Mucosa of descending colon (tissue), 3 donors: Measurements from ENCODE around the gene NPAS1. TPM values are rescaled to one million over a fixed set of nuclear protein-coding genes. Genes with fewer than 3 reads are reported as not detected.

Experiments used
- ATAC-seq: fragments of 200-7000 bp; cut with Tn5 transposase; one replicate; pipeline ENCODE4 v1.9.1; 2020; ENCODE audit warnings: mild to moderate bottlenecking, moderate library complexity
- DNase-seq, 3 donors: peaks; one replicate each; pipeline ENCODE4 v3.0.0-alpha.2; 2020
- H3K36me3 ChIP-seq: fragments of 200-600 bp; one replicate; pipeline ENCODE4 v1.8.0; 2021; ENCODE audit warnings: low read depth, mild to moderate bottlenecking
- H3K4me1 ChIP-seq: fragments of 200-600 bp; one replicate; pipeline ENCODE4 v1.8.0; 2021; ENCODE audit warnings: low read depth, mild to moderate bottlenecking
- H3K4me3 ChIP-seq: fragments of 200-600 bp; one replicate; pipeline ENCODE4 v1.8.0; 2021; ENCODE audit warnings: mild to moderate bottlenecking
- H3K9me3 ChIP-seq: fragments of 200-600 bp; one replicate; pipeline ENCODE4 v1.8.0; 2021; ENCODE audit warnings: mild to moderate bottlenecking
- intact Hi-C, 2 donors: fragments of 100-400 bp; cut with DNase I in 1 of 2; cut with micrococcal nuclease in 1 of 2; formaldehyde crosslinking; loops; one replicate each; pipeline versions ENCODE4 v1.11.0 to v1.11.1; 2022; cut with DNase I, micrococcal nuclease
- total RNA-seq, 3 donors: library from RNA; stranded (reverse); fragmentation: NEBNext Ultra II Directional in 2 of 3; extraction: Animal tissue kit (Norgen Biotek cat#: 25700) in 2 of 3; gene quantifications; one replicate each; pipeline versions ENCODE4 v1.2.1 to v1.2.4, GENCODE V29; 2021 to 2023
- TF ChIP-seq, protein P1 (sequence below): fragments of 200-600 bp; IDR thresholded peaks from one replicate; pipeline ENCODE4 v1.8.0; 2022; ENCODE audit warnings: antibody characterized with exemption, mild to moderate bottlenecking
- donor health status: DM: no; HTN: no; CAD: no; lungs with moderate emphysema.
- donor health status: DM: no; HTN: no; CAD: no.
- donor health status: DM: no; HTN: yes; CAD: no.

Gene NPAS1
- total RNA-seq, 3 donors from 2014 or later, result 0.31 to 1.1 TPM; not detected in 1

DNA sequence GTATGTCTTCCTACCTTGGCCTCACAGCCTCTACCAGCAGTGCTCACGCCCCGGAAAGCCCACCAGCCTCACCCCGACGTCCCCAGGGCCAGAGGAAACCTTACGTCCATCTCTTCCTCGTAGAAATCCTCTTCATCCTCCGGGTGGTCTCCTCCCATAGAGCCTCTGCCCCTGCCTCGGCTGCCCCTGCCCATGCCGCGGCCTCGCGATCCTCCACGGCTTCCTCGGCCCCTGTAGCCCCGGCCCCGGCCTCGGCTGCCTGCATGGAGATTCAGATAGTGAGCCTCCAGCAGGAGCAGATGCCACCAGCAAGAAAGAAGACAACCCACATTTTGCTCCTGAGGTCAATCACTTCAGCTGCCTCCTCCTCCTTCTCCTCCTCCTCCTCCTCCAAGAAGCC lies 66.6 kb downstream of the NPAS1 start:
- no peak for ATAC-seq

DNA sequence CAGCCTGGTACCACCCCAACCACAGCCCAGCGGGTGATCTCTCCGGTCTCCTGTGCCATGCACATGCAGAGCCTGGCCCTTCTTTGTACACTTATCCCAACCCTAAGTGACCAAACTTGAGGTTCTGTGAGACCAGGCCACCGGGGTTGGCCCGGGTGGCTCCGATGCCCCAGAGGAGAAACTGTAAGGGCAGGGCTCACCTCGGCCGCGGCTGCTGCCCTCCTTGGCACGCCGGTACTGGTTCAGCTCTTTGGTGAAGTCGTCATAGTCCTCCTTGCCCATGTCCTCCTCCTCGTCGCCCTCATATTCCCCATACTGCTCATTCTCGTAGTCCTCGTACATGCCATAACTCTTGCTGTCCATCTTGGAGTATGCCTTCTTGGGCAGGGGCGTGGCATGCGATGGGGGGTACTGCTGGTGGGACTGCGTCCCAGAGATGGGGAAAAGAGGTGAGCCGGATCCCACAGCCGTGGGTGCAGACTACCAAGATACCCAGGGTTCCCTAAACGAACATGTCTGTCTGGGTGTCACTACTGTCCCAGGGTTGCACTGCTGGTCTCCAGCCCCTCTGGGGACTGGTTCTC lies 70.2 kb downstream of the NPAS1 start:
- ATAC-seq (no peak), DNase-seq (peak in 1 of 3 donors; percentile 55)
- Histone ChIP-seq H3K4me1 (peaks cover 24% of the 10 kb centered on the region), H3K4me3 (no peak overlapping the region), H3K9me3 (no peaks in the 10 kb centered on the region), H3K36me3 (no peaks in the 10 kb centered on the region)
- intact Hi-C loops, result no loop called here
- TF ChIP-seq, protein P1, sequence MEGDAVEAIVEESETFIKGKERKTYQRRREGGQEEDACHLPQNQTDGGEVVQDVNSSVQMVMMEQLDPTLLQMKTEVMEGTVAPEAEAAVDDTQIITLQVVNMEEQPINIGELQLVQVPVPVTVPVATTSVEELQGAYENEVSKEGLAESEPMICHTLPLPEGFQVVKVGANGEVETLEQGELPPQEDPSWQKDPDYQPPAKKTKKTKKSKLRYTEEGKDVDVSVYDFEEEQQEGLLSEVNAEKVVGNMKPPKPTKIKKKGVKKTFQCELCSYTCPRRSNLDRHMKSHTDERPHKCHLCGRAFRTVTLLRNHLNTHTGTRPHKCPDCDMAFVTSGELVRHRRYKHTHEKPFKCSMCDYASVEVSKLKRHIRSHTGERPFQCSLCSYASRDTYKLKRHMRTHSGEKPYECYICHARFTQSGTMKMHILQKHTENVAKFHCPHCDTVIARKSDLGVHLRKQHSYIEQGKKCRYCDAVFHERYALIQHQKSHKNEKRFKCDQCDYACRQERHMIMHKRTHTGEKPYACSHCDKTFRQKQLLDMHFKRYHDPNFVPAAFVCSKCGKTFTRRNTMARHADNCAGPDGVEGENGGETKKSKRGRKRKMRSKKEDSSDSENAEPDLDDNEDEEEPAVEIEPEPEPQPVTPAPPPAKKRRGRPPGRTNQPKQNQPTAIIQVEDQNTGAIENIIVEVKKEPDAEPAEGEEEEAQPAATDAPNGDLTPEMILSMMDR, result no peak

More for the DNA sequence above, 66.6 kb downstream of the NPAS1 start:
- intact Hi-C loops, result no loop called here
- DNase-seq, result no peak
- Histone ChIP-seq H3K36me3 (peaks cover 4% of the 10 kb centered on the region), H3K4me1 (peaks cover 11% of the 10 kb centered on the region), H3K4me3 (no peak overlapping the region), H3K9me3 (no peaks in the 10 kb centered on the region)
- TF ChIP-seq, protein P1, result no peak

- ATAC-seq (no peak), DNase-seq (no peak)
- Histone ChIP-seq H3K36me3 (no peaks in the 10 kb centered on the region), H3K4me3 (no peak overlapping the region), H3K4me1 (peaks cover 55% of the 10 kb centered on the region), H3K9me3 (no peaks in the 10 kb centered on the region)
- intact Hi-C loops, result no loop called here
- TF ChIP-seq, protein P1, result no peak
Observed at GRCh38 chr19:47093254-47093653, 73.6 kb downstream of the NPAS1 start.

GRCh38 chr19:47093841-47094240 lies 74.2 kb downstream of the NPAS1 start:
- DNase-seq (no peak), ATAC-seq (no peak)
- Histone ChIP-seq H3K9me3 (no peaks in the 10 kb centered on the region), H3K4me3 (no peak overlapping the region), H3K4me1 (peaks cover 57% of the 10 kb centered on the region), H3K36me3 (no peaks in the 10 kb centered on the region)
- intact Hi-C loops, result no loop called here
- TF ChIP-seq, protein P1, result no peak

- TF ChIP-seq, protein P1, result no peak
- no peak overlapping the region for H3K4me3 ChIP-seq
- peaks cover 49% of the 10 kb centered on the region for H3K4me1 ChIP-seq
- ATAC-seq (peak; percentile 53), DNase-seq (peak; percentile 70 to 81 (median 79))
- no peaks in the 10 kb centered on the region for H3K36me3 ChIP-seq
- no peaks in the 10 kb centered on the region for H3K9me3 ChIP-seq
- intact Hi-C loops, result no loop called here
Observed at GRCh38 chr19:47094557-47095475, 75.2 kb downstream of the NPAS1 start.

Other genes starting within 250 kb of the NPAS1 start
- gene SLC1A5, start 231.2 kb upstream of the NPAS1 start, total RNA-seq, result 100 to 1,000 TPM in 1 of 3 donors, 10 to 100 TPM in 2; 54.7 to 101 (median 89.2) TPM
- 100 to 1,000 TPM in 2 of 3 donors, 10 to 100 TPM in 1; 90.8 to 141 (median 107) TPM for gene AP2S1, start 169.0 kb upstream of the NPAS1 start, total RNA-seq
- gene ARHGAP35, start 158.8 kb upstream of the NPAS1 start, total RNA-seq, result 10 to 100 TPM; 56.5 to 85.3 (median 82.7) TPM
- 10 to 100 TPM; 23.8 to 32.8 (median 25.9) TPM for gene TMEM160, start 28.8 kb downstream of the NPAS1 start, total RNA-seq
- gene ZC3H4, start 93.9 kb downstream of the NPAS1 start, total RNA-seq, result 10 to 100 TPM; 44.4 to 53.4 (median 52.8) TPM
- 100 to 1,000 TPM in 1 of 3 donors, 10 to 100 TPM in 2; 41.7 to 133 (median 66.4) TPM for gene SAE1, start 111.0 kb downstream of the NPAS1 start, total RNA-seq
- gene BBC3, start 211.4 kb downstream of the NPAS1 start, total RNA-seq, result 10 to 100 TPM; 18.3 to 24.9 (median 22.8) TPM
- gene CCDC9, start 236.7 kb downstream of the NPAS1 start, total RNA-seq, result 10 to 100 TPM; 33.3 to 46.9 (median 38.7) TPM